ENCODE results near the gene TMEM171. TPM values are rescaled to one million over a fixed set of nuclear protein-coding genes. Genes with fewer than 3 reads are reported as not detected.

TMEM171 gene
- total and polyA plus RNA-seq, 2 experiments from 2014 or later, result 1.9 to 2.9 TPM

GRCh38 chr5:73126381-73126780 is 6.0 kb downstream of the TMEM171 start:
- Histone ChIP-seq H3F3A (replicated peaks; ENCODE audit: low read depth) (no peaks in the 10 kb centered on the region), H3K27ac (ENCODE audit: low read depth) (no peak overlapping the region), H3K4me2 (no peak overlapping the region), H3K36me3 (ENCODE audit: insufficient read depth) (no peaks in the 10 kb centered on the region), H4K20me1 (replicated peaks; ENCODE audit: insufficient read depth) (no peaks in the 10 kb centered on the region), H3K4me3 (no peak overlapping the region), H2AFZ (no peak overlapping the region), H3K4me1 (ENCODE audit: insufficient read depth) (peaks cover 11% of the 10 kb centered on the region), H3K9me2 (ENCODE audit: insufficient read depth) (no peaks in the 10 kb centered on the region), H3K27me3 (ENCODE audit: insufficient read depth) (peaks cover 17% of the 10 kb centered on the region), H3K79me2 (replicated peaks; ENCODE audit: insufficient read depth) (no peaks in the 10 kb centered on the region)
- ATAC-seq (no peak), DNase-seq (ENCODE audit: low spot score) (no peak)
- no peak for TF ChIP-seq POLR2AphosphoS5 (IDR thresholded peaks at IDR 0.05; ENCODE audit: low read depth)
- TF ChIP-seq JUNB (IDR thresholded peaks at IDR 0.05; ENCODE audit: unreplicated experiment), result no peak
- no peak for TF ChIP-seq ETS1 (IDR thresholded peaks at IDR 0.05)
- no peak for TF ChIP-seq CREB1 (CRISPR knock-in tag; IDR thresholded peaks at IDR 0.05; ENCODE audit: low read depth)
- no peak for TF ChIP-seq EZH2 (IDR thresholded peaks at IDR 0.05; ENCODE audit: low read depth, unreplicated experiment)
- no peak for TF ChIP-seq STAT1 (IDR thresholded peaks at IDR 0.05; ENCODE audit: unreplicated experiment)
- TF ChIP-seq, protein P1, sequence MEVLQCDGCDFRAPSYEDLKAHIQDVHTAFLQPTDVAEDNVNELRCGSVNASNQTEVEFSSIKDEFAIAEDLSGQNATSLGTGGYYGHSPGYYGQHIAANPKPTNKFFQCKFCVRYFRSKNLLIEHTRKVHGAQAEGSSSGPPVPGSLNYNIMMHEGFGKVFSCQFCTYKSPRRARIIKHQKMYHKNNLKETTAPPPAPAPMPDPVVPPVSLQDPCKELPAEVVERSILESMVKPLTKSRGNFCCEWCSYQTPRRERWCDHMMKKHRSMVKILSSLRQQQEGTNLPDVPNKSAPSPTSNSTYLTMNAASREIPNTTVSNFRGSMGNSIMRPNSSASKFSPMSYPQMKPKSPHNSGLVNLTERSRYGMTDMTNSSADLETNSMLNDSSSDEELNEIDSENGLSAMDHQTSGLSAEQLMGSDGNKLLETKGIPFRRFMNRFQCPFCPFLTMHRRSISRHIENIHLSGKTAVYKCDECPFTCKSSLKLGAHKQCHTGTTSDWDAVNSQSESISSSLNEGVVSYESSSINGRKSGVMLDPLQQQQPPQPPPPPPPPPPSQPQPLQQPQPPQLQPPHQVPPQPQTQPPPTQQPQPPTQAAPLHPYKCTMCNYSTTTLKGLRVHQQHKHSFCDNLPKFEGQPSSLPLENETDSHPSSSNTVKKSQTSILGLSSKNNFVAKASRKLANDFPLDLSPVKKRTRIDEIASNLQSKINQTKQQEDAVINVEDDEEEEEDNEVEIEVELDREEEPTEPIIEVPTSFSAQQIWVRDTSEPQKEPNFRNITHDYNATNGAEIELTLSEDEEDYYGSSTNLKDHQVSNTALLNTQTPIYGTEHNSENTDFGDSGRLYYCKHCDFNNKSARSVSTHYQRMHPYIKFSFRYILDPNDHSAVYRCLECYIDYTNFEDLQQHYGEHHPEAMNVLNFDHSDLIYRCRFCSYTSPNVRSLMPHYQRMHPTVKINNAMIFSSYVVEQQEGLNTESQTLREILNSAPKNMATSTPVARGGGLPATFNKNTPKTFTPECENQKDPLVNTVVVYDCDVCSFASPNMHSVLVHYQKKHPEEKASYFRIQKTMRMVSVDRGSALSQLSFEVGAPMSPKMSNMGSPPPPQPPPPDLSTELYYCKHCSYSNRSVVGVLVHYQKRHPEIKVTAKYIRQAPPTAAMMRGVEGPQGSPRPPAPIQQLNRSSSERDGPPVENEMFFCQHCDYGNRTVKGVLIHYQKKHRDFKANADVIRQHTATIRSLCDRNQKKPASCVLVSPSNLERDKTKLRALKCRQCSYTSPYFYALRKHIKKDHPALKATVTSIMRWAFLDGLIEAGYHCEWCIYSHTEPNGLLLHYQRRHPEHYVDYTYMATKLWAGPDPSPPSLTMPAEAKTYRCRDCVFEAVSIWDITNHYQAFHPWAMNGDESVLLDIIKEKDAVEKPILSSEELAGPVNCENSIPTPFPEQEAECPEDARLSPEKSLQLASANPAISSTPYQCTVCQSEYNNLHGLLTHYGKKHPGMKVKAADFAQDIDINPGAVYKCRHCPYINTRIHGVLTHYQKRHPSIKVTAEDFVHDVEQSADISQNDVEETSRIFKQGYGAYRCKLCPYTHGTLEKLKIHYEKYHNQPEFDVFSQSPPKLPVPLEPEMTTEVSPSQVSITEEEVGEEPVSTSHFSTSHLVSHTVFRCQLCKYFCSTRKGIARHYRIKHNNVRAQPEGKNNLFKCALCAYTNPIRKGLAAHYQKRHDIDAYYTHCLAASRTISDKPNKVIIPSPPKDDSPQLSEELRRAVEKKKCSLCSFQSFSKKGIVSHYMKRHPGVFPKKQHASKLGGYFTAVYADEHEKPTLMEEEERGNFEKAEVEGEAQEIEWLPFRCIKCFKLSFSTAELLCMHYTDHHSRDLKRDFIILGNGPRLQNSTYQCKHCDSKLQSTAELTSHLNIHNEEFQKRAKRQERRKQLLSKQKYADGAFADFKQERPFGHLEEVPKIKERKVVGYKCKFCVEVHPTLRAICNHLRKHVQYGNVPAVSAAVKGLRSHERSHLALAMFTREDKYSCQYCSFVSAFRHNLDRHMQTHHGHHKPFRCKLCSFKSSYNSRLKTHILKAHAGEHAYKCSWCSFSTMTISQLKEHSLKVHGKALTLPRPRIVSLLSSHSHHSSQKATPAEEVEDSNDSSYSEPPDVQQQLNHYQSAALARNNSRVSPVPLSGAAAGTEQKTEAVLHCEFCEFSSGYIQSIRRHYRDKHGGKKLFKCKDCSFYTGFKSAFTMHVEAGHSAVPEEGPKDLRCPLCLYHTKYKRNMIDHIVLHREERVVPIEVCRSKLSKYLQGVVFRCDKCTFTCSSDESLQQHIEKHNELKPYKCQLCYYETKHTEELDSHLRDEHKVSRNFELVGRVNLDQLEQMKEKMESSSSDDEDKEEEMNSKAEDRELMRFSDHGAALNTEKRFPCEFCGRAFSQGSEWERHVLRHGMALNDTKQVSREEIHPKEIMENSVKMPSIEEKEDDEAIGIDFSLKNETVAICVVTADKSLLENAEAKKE (CRISPR knock-in tag; IDR thresholded peaks at IDR 0.05), result no peak
- no peak for TF ChIP-seq CTCF (conservative IDR thresholded peaks at IDR 0.05; ENCODE audit: low read depth in 2 of 2)
- TF ChIP-seq NANOG (IDR thresholded peaks at IDR 0.05; ENCODE audit: borderline replicate concordance), result no peak
- TF ChIP-seq ZNF114 (CRISPR knock-in tag; IDR thresholded peaks at IDR 0.05), result no peak
- TF ChIP-seq ZNF331 (CRISPR knock-in tag; IDR thresholded peaks at IDR 0.05; ENCODE audit: low read depth), result no peak
- TF ChIP-seq REST (IDR thresholded peaks at IDR 0.05; ENCODE audit: unreplicated experiment), result no peak
- TF ChIP-seq EZH2phosphoT487 (IDR thresholded peaks at IDR 0.05; ENCODE audit: unreplicated experiment), result no peak
- Mint-ChIP-seq H3K27me3 (ENCODE audit: insufficient read depth, low read depth, poor library complexity) (peaks cover 15% of the 10 kb centered on the region), H3K36me3 (ENCODE audit: low read depth) (peaks cover 3% of the 10 kb centered on the region; the same call in 2 of the 3 replicates), H3K27ac (no peak overlapping the region), H3K4me1 (peaks cover 37% of the 10 kb centered on the region), H3K4me3 (no peak overlapping the region), H3K9me3 (no peaks in the 10 kb centered on the region; the same call in 2 of the 3 replicates)
